Measurements from ENCODE around the gene ARL5C. TPM values are rescaled to one million over a fixed set of nuclear protein-coding genes. Genes with fewer than 3 reads are reported as not detected.

Gene ARL5C
- total RNA-seq, 1 donor from 2014 or later, result not detected

- Mint-ChIP-seq H3K27me3 (peaks cover 28% of the 10 kb centered on the region), H3K4me1 (no peaks in the 10 kb centered on the region), H3K36me3 (ENCODE audit: low read depth) (no peaks in the 10 kb centered on the region), H3K4me3 (no peak overlapping the region), H3K9me3 (peaks cover 2% of the 10 kb centered on the region), H3K27ac (no peak overlapping the region)
- TF ChIP-seq CTCF (IDR thresholded peaks at IDR 0.05), result no peak
- ChIA-PET POLR2A (no interaction called here), CTCF (interaction anchor here (0.8 to 1.1 kb wide), 2 partner anchors 31 to 162 kb away, joined by 3 to 4 read pairs; no protein-coding TSS in a partner anchor)
- DNase-seq (no peak), ATAC-seq (ENCODE audit: low read depth) (no peak)
- intact Hi-C loops (cut with micrococcal nuclease), result no loop called here
Observed at GRCh38 chr17:39145143-39145542, 20.8 kb downstream of the ARL5C start.

DNA sequence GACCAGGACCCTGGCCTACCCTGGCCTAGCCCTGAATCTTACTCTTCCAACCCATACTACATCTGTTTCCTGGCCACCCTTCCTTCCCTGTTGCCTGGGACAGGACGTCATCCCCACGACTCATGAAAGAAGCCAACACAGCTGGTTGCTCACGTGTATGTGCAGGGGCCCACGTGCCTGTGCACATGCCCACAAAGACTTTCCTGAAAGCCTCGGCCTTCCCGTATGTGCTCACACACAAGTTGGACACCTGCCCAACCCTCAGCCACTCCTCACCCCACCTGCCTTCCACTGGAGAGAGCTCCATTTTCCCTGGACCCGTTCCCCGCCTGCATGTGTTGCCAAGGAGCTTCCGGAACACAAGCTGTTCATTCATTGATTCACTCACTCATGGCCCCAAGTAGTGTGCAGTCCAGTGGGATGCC, 21.5 kb downstream of the ARL5C start:
- intact Hi-C loops (cut with micrococcal nuclease), result no loop called here
- no peak for DNase-seq
- ChIA-PET CTCF (interaction anchor here (0.7 to 0.8 kb wide), 2 partner anchors 8 to 32 kb away, joined by 3 read pairs; no protein-coding TSS in a partner anchor), POLR2A (no interaction called here)
- Mint-ChIP-seq H3K27me3 (peaks cover 21% of the 10 kb centered on the region), H3K4me3 (no peak overlapping the region), H3K9me3 (peaks cover 2% of the 10 kb centered on the region), H3K36me3 (ENCODE audit: low read depth) (no peaks in the 10 kb centered on the region), H3K4me1 (no peaks in the 10 kb centered on the region), H3K27ac (no peak overlapping the region)
- no peak for TF ChIP-seq CTCF (IDR thresholded peaks at IDR 0.05)
- no peak for ATAC-seq (ENCODE audit: low read depth)

GRCh38 chr17:39143552-39144093, 22.3 kb downstream of the ARL5C start:
- CTCF ChIA-PET, result interaction anchor here (0.7 kb wide), 1 partner anchor 9 kb away, joined by 3 read pairs; no protein-coding TSS in a partner anchor
- TF ChIP-seq CTCF (IDR thresholded peaks at IDR 0.05), result no peak
- POLR2A ChIA-PET, result no interaction called here
- intact Hi-C loops (cut with micrococcal nuclease), result no loop called here
- H3K9me3 Mint-ChIP-seq, result peaks cover 2% of the 10 kb centered on the region
- no peaks in the 10 kb centered on the region for H3K36me3 Mint-ChIP-seq (ENCODE audit: low read depth)
- ATAC-seq (ENCODE audit: low read depth) (no peak), DNase-seq (no peak)
- no peak overlapping the region for H3K4me3 Mint-ChIP-seq
- peaks cover 15% of the 10 kb centered on the region for H3K27me3 Mint-ChIP-seq
- H3K4me1 Mint-ChIP-seq, result no peaks in the 10 kb centered on the region
- H3K27ac Mint-ChIP-seq, result no peak overlapping the region

GRCh38 chr17:39141915-39142664, 23.9 kb downstream of the ARL5C start:
- H3K4me1 Mint-ChIP-seq, result no peaks in the 10 kb centered on the region
- ChIA-PET POLR2A (no interaction called here), CTCF (no interaction called here)
- no peak for DNase-seq
- intact Hi-C loops (cut with micrococcal nuclease), result no loop called here
- no peak overlapping the region for H3K27ac Mint-ChIP-seq
- peaks cover 2% of the 10 kb centered on the region for H3K9me3 Mint-ChIP-seq
- H3K4me3 Mint-ChIP-seq, result no peak overlapping the region
- no peak for ATAC-seq (ENCODE audit: low read depth)
- peaks cover 7% of the 10 kb centered on the region for H3K27me3 Mint-ChIP-seq
- TF ChIP-seq CTCF (IDR thresholded peaks at IDR 0.05), result no peak
- no peaks in the 10 kb centered on the region for H3K36me3 Mint-ChIP-seq (ENCODE audit: low read depth)

- Mint-ChIP-seq H3K9me3 (peaks cover 2% of the 10 kb centered on the region), H3K27ac (no peak overlapping the region), H3K4me1 (no peaks in the 10 kb centered on the region), H3K4me3 (no peak overlapping the region), H3K27me3 (peaks cover 6% of the 10 kb centered on the region), H3K36me3 (ENCODE audit: low read depth) (no peaks in the 10 kb centered on the region)
- intact Hi-C loops (cut with micrococcal nuclease), result no loop called here
- DNase-seq, result no peak
- no peak for TF ChIP-seq CTCF (IDR thresholded peaks at IDR 0.05)
- ChIA-PET CTCF (no interaction called here), POLR2A (no interaction called here)
- no peak for ATAC-seq (ENCODE audit: low read depth)
Observed at GRCh38 chr17:39141294-39141693, 24.7 kb downstream of the ARL5C start.
